OCI-LY1 (cell line): ENCODE measurements around the gene HIGD2A.

Experiments
- H2AFZ ChIP-seq: fragments of 200-600 bp; sonication (generic), shearing (Covaris generic); 2 replicates; pipeline ENCODE4 v1.6.0; 2014; ENCODE audit warnings: antibody characterized with exemption, mild to moderate bottlenecking, low read length
- H3F3A ChIP-seq: fragments of 200-600 bp; sonication (generic), shearing (Covaris generic); 2 replicates; pipeline ENCODE4 v1.6.0; 2014; ENCODE audit warnings: mild to moderate bottlenecking, antibody characterized with exemption, low read length, moderate library complexity; ENCODE audit not compliant: insufficient read depth
- H3K27ac ChIP-seq: fragments of 200-600 bp; sonication (generic); 2 replicates; pipeline ENCODE4 v1.5.1; 2014; ENCODE audit warnings: low read length, mixed run types, mild to moderate bottlenecking, low read depth; ENCODE audit not compliant: poor library complexity, severe bottlenecking
- H3K27me3 ChIP-seq: fragments of 200-600 bp; sonication (generic); 2 replicates; pipeline ENCODE4 v1.6.0; 2014; ENCODE audit warnings: antibody characterized with exemption, mild to moderate bottlenecking, low read length, moderate library complexity; ENCODE audit not compliant: insufficient read depth
- H3K36me3 ChIP-seq: fragments of 200-600 bp; sonication (generic); 2 replicates; pipeline ENCODE4 v1.6.1; 2014; ENCODE audit warnings: mild to moderate bottlenecking, antibody characterized with exemption, low read length, moderate library complexity, mixed read lengths; ENCODE audit not compliant: insufficient read depth
- H3K4me1 ChIP-seq: fragments of 200-600 bp; sonication (generic); 2 replicates; pipeline ENCODE4 v1.5.1; 2014; ENCODE audit warnings: mild to moderate bottlenecking, low read length, moderate library complexity; ENCODE audit not compliant: insufficient read depth, severe bottlenecking
- H3K4me2 ChIP-seq: fragments of 200-600 bp; sonication (generic), shearing (Covaris generic); 2 replicates; pipeline ENCODE4 v1.6.1; 2014; ENCODE audit warnings: low read length
- H3K4me3 ChIP-seq: fragments of 200-600 bp; sonication (generic); 2 replicates; pipeline ENCODE4 v1.5.1; 2014; ENCODE audit warnings: low read length, low read depth, mild to moderate bottlenecking, mixed read lengths; ENCODE audit not compliant: poor library complexity, severe bottlenecking
- H3K79me2 ChIP-seq: fragments of 200-600 bp; shearing (Covaris generic); 2 replicates; pipeline ENCODE4 v1.6.1; 2016; ENCODE audit warnings: mixed run types, low read length, mixed read lengths; ENCODE audit not compliant: insufficient read depth
- H3K9ac ChIP-seq: fragments of 200-600 bp; sonication (generic), shearing (Covaris generic); 2 replicates; pipeline ENCODE4 v1.6.1; 2014; ENCODE audit warnings: mild to moderate bottlenecking, low read length, mixed read lengths
- H3K9me2 ChIP-seq: fragments of 200-600 bp; sonication (generic), shearing (Covaris generic); 2 replicates; pipeline ENCODE4 v1.6.1; 2014; ENCODE audit warnings: low read depth, mild to moderate bottlenecking, low read length, mixed read lengths
- H3K9me3 ChIP-seq: fragments of 200-600 bp; shearing (Covaris generic); 2 replicates; pipeline ENCODE4 v1.6.1; 2014; ENCODE audit warnings: low read length, mixed read lengths
- H4K20me1 ChIP-seq: fragments of 200-600 bp; sonication (generic), shearing (Covaris generic); 2 replicates; pipeline ENCODE4 v1.6.0; 2016; ENCODE audit warnings: mild to moderate bottlenecking, low read length; ENCODE audit not compliant: insufficient read depth
- EZH2 ChIP-seq: fragments of 200-600 bp; sonication (generic), shearing (Covaris generic); IDR thresholded peaks from 2 replicates; pipeline ENCODE4 v1.8.0; 2017; ENCODE audit warnings: borderline replicate concordance, mixed run types, mild to moderate bottlenecking, antibody characterized with exemption, low read length, moderate library complexity, mixed read lengths
- TF ChIP-seq, protein P1 (sequence below): fragments of 200-600 bp; sonication (generic), shearing (Covaris generic); IDR thresholded peaks from 2 replicates; pipeline ENCODE4 v1.5.1; 2017; ENCODE audit warnings: mild to moderate bottlenecking, antibody characterized with exemption, low read length, moderate library complexity, mixed read lengths

HIGD2A gene

DNA sequence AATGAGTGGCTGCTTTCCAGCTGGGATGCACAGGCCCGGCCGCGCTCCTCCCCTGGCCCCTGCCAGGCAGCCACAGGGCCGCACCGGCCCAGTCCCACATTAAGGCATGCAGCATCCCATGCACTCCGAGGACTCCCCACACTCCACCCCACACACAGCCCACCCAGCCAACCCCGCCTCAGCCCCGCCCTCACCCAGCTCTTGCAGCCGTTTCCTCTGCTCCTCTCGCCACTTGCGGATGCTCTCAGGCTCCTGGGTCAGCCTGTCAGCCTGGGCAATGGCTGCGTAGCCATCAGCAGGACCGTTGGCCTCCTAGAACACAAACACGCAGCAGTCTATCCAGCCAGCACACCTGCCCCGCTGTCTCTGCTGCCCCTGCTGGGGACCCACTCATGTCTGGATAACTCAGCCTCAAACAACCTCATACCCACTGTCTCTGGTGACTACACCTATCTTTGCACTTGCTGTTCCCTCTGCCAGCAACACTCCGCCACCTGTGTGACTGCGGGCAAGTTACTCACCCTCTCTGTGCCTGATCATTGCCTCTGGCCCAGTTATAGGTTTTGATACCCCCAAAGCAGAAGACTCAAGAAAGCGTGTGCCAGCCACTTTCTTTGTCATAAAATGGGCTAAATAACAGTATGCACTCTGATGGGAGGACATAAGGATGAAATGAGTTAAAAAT lies 9.3 kb downstream of the HIGD2A start:
- no peaks in the 10 kb centered on the region for H3K9me3 ChIP-seq
- H3K27ac ChIP-seq: no peak overlapping the region
- no peak overlapping the region for H3K9ac ChIP-seq

DNA sequence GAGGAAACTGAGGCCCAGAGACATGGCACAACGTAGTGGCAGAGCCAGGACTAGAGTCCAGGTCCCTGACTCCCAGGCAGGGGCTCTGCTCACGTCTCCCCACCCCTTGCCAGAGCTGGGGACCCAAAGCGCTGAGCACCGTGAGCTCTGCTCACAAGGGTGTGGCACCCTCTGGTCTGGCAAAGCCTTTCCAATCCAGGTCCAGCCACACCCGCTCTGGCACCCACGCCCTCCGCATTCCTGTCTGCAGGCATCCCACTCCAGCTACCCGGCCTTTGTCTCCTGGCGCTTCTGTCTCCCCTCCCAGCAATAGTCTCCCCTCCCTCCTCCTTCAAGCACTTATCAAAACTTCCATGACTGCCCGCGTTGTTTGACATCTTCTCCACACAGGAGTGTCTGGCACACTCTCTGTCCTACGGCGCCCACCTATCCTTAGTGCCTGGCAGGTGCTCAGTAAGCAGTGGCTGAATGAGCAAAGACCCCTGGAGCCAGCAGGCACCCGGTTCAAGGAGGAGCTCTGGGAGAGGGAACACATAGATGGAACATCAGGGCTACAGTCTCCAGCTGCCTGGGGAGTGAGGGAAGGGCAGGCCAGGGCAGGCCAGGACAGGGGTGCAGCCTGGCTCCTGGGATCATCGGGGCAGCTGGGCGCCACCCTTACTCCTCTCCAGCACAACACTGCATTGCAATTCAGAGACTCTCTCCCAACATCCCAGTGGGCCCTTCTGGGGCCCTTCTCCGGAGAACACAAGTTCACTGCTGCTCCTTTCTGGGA lies 12.0 kb downstream of the HIGD2A start:
- Histone ChIP-seq H3F3A (no peaks in the 10 kb centered on the region), H3K9me2 (no peaks in the 10 kb centered on the region), H3K9ac (no peak overlapping the region), H4K20me1 (no peaks in the 10 kb centered on the region), H3K4me3 (no peak overlapping the region), H3K4me2 (no peak overlapping the region), H3K27ac (no peak overlapping the region), H3K27me3 (no peaks in the 10 kb centered on the region), H3K79me2 (no peaks in the 10 kb centered on the region), H3K36me3 (0 out of 2 replicates have a peak, but pooled peaks cover 4% of the 10 kb centered on the region), H3K4me1 (no peaks in the 10 kb centered on the region), H3K9me3 (no peaks in the 10 kb centered on the region), H2AFZ (no peak overlapping the region)
- TF ChIP-seq, protein P1, sequence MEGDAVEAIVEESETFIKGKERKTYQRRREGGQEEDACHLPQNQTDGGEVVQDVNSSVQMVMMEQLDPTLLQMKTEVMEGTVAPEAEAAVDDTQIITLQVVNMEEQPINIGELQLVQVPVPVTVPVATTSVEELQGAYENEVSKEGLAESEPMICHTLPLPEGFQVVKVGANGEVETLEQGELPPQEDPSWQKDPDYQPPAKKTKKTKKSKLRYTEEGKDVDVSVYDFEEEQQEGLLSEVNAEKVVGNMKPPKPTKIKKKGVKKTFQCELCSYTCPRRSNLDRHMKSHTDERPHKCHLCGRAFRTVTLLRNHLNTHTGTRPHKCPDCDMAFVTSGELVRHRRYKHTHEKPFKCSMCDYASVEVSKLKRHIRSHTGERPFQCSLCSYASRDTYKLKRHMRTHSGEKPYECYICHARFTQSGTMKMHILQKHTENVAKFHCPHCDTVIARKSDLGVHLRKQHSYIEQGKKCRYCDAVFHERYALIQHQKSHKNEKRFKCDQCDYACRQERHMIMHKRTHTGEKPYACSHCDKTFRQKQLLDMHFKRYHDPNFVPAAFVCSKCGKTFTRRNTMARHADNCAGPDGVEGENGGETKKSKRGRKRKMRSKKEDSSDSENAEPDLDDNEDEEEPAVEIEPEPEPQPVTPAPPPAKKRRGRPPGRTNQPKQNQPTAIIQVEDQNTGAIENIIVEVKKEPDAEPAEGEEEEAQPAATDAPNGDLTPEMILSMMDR: no peak
- TF ChIP-seq EZH2: no peak

More for the DNA sequence above, 9.3 kb downstream of the HIGD2A start:
- Histone ChIP-seq H3K4me3 (no peak overlapping the region), H3K79me2 (no peaks in the 10 kb centered on the region), H2AFZ (no peak overlapping the region), H3K27me3 (no peaks in the 10 kb centered on the region), H3K4me1 (no peaks in the 10 kb centered on the region), H3K9me2 (no peaks in the 10 kb centered on the region), H3K4me2 (no peak overlapping the region), H4K20me1 (no peaks in the 10 kb centered on the region), H3F3A (no peaks in the 10 kb centered on the region), H3K36me3 (peaks cover 17% of the 10 kb centered on the region; the same call in 1 of the 2 replicates)
- no peak for TF ChIP-seq EZH2
- TF ChIP-seq, protein P1: no peak

DNA sequence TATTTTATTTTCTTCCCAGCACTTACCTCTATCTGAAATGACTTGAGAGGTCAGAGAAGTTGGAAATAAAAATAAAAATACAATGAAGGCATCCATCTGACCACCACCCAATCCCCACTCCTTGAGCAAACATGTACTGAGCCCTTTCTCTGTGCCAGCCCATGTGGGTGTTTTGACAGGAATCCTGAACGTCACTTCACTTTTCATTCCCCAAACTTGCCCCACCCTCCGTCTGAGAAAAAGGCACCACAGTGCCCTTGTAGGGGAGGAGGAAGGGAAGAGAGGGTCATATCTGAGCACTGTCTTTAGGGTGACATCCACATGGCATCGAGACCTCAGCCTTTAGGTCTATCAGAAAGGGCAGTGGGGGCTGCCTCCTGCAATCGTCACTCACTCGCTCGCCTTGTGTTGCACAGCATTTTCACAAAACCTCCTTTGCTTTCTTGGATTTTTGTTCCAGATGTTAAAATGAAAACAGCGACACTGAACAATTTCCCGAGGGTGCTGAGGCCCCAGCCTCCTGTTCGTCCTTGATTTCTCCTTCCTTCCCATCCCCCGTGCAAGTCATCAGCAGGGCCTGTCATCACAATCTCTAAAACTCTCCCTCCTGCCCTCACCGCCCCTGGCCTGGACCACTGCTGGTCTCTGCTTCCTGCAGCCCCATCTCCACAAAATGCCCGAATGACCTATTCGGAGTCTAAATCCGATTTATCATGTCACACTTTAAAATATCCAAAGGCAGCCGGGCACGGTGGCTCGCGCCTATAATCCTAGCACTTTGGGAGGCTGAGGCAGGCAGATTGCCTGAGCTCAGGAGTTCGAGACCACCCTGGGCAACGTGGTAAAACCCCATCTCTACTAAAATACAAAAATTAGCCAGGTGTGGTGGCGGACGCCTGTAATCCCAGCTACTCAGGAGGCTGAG lies 13.0 kb downstream of the HIGD2A start:
- no peak overlapping the region for H3K27ac ChIP-seq
- no peak overlapping the region for H3K4me3 ChIP-seq
- H3K9me3 ChIP-seq: no peaks in the 10 kb centered on the region
- H2AFZ ChIP-seq: no peak overlapping the region
- no peaks in the 10 kb centered on the region for H3F3A ChIP-seq
- H3K27me3 ChIP-seq: no peaks in the 10 kb centered on the region
- H3K9ac ChIP-seq: no peak overlapping the region
- no peaks in the 10 kb centered on the region for H3K9me2 ChIP-seq
- H4K20me1 ChIP-seq: no peaks in the 10 kb centered on the region
- peaks cover 9% of the 10 kb centered on the region; the same call in 1 of the 2 replicates for H3K36me3 ChIP-seq
- H3K4me1 ChIP-seq: no peaks in the 10 kb centered on the region
- no peak overlapping the region for H3K4me2 ChIP-seq
- no peaks in the 10 kb centered on the region for H3K79me2 ChIP-seq
- TF ChIP-seq, protein P1: no peak
- no peak for TF ChIP-seq EZH2
